BLaER1 treated with 17β-estradiol and CSF1 and Interleukin-3, amounts not matched to agents 10 nM and 100 nM (cell line): ENCODE data around the gene ABCC6.
"Not testable (repeated sequence)": the region's sequence is repeated elsewhere in the genome, so short reads cannot be mapped to it uniquely, and the experiment has no call there.

Experiments
- H3K27ac ChIP-seq, 11 experiments: shearing (Covaris generic); formaldehyde crosslinking; 2 replicates each; pipeline ENCODE4 v1.8.1; 2022
- H3K27me3 ChIP-seq, 11 experiments: shearing (Covaris generic); formaldehyde crosslinking; 2 replicates each; pipeline ENCODE4 v1.8.1; 2022
- H3K36me3 ChIP-seq, 11 experiments: shearing (Covaris generic); formaldehyde crosslinking; 2 replicates each; pipeline ENCODE4 v1.8.1; 2022
- H3K4me1 ChIP-seq, 10 experiments: shearing (Covaris generic); formaldehyde crosslinking; 2 replicates each; pipeline ENCODE4 v1.8.1; 2022
- H3K4me2 ChIP-seq, 11 experiments: shearing (Covaris generic); formaldehyde crosslinking; 2 replicates each; pipeline ENCODE4 v1.8.1; 2022
- H3K4me3 ChIP-seq, 10 experiments: shearing (Covaris generic); formaldehyde crosslinking; 2 replicates each; pipeline ENCODE4 v1.8.1; 2022
- H3K9ac ChIP-seq, 11 experiments: shearing (Covaris generic); formaldehyde crosslinking; 2 replicates each; pipeline ENCODE4 v1.8.1; 2022
- H3K9me3 ChIP-seq, 11 experiments: shearing (Covaris generic); formaldehyde crosslinking; replicated peaks in 1 of 11; 2 replicates each; pipeline ENCODE4 v1.8.1; 2022
- H4K20me1 ChIP-seq, 11 experiments: shearing (Covaris generic); formaldehyde crosslinking; 2 replicates each; pipeline ENCODE4 v1.8.1; 2022

Gene ABCC6

DNA sequence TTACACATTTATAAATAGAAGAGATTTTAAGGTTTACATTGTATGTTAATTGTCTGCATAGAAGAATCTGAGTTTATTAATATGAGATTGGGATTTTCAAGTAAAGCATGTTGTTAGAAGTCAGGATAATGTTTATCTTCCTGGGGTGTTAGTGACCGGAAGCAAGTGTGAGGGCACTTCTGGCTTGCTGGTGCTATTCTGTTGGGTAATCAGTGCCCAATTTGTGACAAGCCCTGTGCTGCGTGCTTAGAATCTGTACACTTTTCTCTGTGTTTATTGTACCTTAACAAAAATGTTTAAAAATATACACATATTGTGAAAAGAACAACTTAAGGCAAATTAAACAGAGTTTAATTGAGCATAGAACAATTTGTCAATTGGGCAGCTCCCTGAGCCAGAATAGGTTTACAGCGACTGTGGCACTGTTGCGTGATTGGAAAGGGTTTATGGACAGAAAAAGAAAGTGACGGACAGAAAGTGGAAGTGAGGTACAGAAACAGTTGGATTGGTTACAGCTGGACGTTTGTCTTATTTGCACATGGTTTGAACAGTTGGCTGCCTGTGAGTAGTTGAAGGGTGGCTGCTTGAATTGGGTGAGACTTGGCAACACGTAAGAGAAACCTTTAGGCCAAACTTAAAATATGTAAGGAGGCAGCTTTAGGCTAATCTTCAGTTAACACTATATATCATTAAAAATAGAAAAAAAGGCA lies 26.5 kb upstream of the ABCC6 start:
- not testable (repeated sequence) for H3K4me2 ChIP-seq, H3K36me3 ChIP-seq, H3K9me3 ChIP-seq, H3K9ac ChIP-seq, H3K4me3 ChIP-seq, H4K20me1 ChIP-seq, H3K4me1 ChIP-seq, H3K27ac ChIP-seq, H3K27me3 ChIP-seq

DNA sequence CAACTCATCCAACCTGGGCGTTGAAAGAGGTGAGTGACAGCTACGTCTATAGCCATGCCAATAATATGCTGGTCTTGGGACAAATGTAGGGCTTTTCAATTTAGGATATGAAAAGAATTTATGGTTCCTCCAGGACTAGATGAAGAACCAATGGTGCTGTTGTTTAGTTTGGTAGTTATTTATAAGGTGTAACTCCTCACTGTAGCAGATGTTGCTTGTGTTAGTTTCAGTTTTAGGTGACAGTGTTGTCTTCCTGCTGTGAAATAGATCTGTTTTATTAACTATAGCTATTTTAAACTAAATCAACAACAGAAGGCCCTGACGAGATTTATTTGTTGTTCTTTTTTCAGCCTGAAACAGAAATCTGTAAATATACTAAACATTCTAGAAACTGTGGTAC lies 24.1 kb upstream of the ABCC6 start:
- H3K27me3 ChIP-seq, H3K9ac ChIP-seq, H3K27ac ChIP-seq, H3K4me1 ChIP-seq, H3K4me3 ChIP-seq, H4K20me1 ChIP-seq, H3K36me3 ChIP-seq, H3K4me2 ChIP-seq, H3K9me3 ChIP-seq: not testable (repeated sequence)

DNA sequence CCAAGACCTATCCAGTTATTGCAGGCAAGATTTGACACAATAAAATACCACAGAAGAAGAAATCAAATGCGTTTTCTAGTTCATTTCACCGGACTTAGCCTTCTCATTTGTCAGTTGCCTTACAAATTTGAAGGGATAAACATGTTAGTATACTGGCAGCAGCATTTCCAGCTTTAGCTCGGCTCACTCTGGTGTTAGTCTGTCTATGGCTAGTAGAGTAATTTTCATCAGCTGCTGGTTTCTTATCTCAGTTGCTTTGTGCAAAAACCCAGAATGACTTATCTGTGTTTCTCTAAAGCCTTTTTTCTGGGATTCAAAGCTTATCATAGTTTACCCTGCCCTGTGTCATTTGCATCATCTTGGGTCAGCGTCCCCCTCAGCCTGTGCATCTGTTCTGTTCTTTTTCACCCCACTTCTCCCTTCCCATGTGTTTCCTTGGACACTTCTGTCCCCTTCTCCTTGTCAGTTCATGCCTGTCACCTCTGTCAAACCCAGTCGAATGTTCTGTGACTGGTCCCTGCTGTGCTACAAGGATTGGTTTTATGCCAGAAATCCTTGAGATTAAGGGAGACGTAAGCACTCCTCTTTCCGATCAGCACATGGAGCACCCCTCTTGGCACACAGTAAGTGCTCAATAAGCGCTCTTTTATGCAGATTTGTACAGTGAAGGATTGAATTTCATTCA lies 23.4 kb upstream of the ABCC6 start:
- H3K4me3 ChIP-seq, H3K9me3 ChIP-seq: not testable (repeated sequence)

DNA sequence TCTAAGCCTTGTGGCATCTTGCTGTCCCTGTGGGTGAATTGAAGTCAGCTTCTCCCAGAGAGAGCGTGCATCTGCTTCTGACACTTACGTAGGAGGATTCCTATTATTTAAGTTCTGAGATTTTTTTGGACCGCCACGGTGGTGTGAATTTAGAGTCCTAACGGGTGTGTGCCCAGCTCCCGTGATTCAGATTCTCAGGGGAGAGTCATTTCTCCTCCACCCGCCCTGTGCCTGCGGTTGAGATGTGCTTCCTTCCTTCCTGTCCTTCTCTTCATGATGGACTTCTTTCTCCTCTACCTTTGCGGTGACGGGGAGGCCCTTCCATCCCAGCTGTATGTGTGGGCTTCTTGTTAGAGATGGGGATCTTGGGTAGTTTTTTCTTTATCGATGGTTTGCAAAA lies 20.6 kb upstream of the ABCC6 start:
- not testable (repeated sequence) for H3K4me1 ChIP-seq, H4K20me1 ChIP-seq, H3K27ac ChIP-seq, H3K27me3 ChIP-seq, H3K4me3 ChIP-seq, H3K9me3 ChIP-seq, H3K36me3 ChIP-seq, H3K9ac ChIP-seq
- H3K4me2 ChIP-seq = peak overlapping the region; percentile 46 to 70 (median 59); a peak in 18 of 22 replicates

More for the DNA sequence above, 23.4 kb upstream of the ABCC6 start:
- not testable (repeated sequence) for H3K27me3 ChIP-seq, H3K36me3 ChIP-seq, H4K20me1 ChIP-seq, H3K9ac ChIP-seq, H3K27ac ChIP-seq, H3K4me2 ChIP-seq, H3K4me1 ChIP-seq

DNA sequence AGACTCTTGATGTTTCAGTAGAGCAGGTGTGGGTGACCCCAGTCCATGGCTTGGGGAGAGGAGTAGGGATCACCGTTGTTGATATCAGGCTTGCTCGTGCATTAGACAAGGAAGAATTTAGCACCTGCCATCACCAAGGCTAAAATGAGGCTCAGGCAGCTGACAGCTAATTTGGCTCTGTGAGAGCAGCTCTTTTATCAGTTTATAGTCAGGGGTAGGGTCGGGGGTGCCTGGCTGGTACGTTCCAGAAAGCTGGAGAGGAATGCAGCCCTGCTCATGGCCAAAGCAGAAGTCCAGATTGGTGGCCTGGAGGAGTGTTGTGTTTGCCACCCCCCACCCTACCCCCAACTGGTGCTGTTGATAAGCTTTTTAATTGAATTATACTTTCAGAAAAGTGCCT lies 17.4 kb upstream of the ABCC6 start:
- H4K20me1 ChIP-seq, H3K9ac ChIP-seq, H3K27ac ChIP-seq, H3K4me2 ChIP-seq, H3K4me3 ChIP-seq, H3K27me3 ChIP-seq, H3K9me3 ChIP-seq: not testable (repeated sequence)
- peaks cover 5 to 14% (median 6%) of the 10 kb centered on the region in 10 experiments; a peak in 16 of 20 replicates for H3K4me1 ChIP-seq
- H3K36me3 ChIP-seq = peaks cover 0 to 16% (median 7%) of the 10 kb centered on the region in 11 experiments; a peak in 10 of 22 replicates

DNA sequence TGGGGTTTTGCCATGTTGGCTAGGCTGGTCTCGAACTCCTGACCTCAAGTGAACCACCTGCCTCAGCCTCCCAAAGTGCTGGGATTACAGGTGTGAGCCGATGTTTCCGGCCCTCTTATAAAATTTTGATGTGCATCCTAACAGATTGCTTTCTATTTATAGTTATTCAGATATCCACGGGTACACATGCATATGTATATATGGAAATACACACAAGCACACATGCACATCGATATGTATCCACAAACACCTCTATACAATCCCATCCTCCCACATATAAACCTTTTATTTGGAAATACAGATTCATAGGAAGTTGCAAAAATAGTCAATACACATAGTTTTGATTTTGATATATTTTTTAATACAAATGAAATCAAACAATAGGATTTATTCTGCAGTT lies 14.4 kb upstream of the ABCC6 start:
- H3K27ac ChIP-seq, H3K9ac ChIP-seq, H3K9me3 ChIP-seq, H3K4me2 ChIP-seq, H3K27me3 ChIP-seq, H3K4me1 ChIP-seq, H3K4me3 ChIP-seq: not testable (repeated sequence)
- Histone ChIP-seq H4K20me1 (peaks cover 0 to 13% (median 0%) of the 10 kb centered on the region in 11 experiments; a peak in 2 of 22 replicates), H3K36me3 (peaks cover 0 to 16% (median 5%) of the 10 kb centered on the region in 11 experiments; a peak in 10 of 22 replicates)

DNA sequence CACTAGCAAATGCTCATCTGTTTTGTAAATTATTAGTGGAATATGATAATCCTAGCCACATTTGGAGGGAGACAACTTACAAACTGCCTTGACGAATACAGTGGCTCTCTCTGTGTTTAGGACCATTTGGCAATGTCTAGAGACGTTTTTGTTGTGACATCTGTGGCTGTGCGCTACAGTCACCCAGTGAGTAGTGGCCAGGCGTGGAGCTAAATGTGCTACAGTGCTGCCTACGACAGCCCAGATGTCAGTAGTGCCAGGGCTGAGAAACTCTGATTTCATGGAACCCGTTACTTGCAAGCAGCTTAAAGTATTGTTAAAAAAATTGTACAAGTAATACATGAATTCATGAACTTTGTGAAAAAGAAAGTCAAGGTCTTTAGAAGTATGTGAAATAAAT lies 13.8 kb upstream of the ABCC6 start:
- H3K4me1 ChIP-seq, H3K4me2 ChIP-seq: not testable (repeated sequence)

DNA sequence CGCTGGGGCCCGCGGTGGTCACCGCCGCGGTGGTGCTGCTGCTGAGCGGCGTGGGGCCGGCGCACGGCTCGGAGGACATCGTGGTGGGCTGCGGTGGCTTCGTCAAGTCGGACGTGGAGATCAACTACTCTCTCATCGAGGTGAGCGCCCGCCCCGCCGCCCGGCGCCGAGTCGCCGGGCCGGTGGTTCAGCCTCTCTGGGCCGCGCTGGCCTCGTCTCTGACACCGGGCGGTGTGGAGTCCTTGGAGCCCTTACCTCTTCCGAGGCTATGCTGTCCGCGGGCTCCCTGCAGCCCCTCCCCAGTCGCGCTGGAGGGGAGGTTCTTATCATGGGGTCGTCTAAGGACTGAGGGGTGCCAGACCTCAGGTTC lies 9.4 kb upstream of the ABCC6 start:
- not testable (repeated sequence) for H3K4me1 ChIP-seq, H3K9me3 ChIP-seq, H3K9ac ChIP-seq, H3K4me2 ChIP-seq, H3K36me3 ChIP-seq, H3K27me3 ChIP-seq, H3K27ac ChIP-seq
- H4K20me1 ChIP-seq = peaks cover 0 to 13% (median 0%) of the 10 kb centered on the region in 11 experiments; a peak in 2 of 22 replicates
- H3K4me3 ChIP-seq = peak overlapping the region in 7 of 10 experiments; percentile 31 to 48 (median 42); a peak in 9 of 20 replicates

More for the DNA sequence above, 13.8 kb upstream of the ABCC6 start:
- H3K4me3 ChIP-seq, H3K9ac ChIP-seq, H3K9me3 ChIP-seq, H3K27me3 ChIP-seq, H3K27ac ChIP-seq: not testable (repeated sequence)
- Histone ChIP-seq H4K20me1 (peaks cover 0 to 13% (median 0%) of the 10 kb centered on the region in 11 experiments; a peak in 2 of 22 replicates), H3K36me3 (peaks cover 0 to 16% (median 5%) of the 10 kb centered on the region in 11 experiments; a peak in 10 of 22 replicates)

DNA sequence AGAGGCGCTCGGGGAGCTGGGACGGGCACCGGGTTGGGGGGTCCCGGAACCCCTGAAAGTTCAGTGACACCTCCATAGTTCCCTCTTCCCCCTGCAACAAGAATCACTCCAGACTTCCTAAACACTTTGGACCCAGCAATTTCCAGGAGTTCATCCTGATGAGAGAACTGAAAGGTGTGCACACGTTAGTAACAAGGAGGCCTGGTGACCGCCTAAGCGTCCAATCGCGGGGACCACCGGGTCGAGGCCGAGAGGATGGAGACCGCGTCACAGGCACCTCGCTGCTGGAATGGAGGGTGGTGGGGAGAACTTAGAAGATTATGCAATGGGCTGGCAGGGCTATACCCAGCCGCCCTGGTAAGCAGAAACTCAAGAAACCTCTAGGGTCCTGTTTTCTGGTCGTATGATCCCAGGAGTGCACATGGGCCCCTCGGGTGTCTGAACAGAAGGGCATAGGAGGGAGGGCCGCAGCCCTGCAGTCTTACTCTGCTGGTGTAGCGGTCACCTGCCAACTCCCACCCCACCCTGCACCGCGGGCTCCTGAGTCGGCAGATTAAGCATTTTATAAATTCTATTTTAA lies 458 bp upstream of the ABCC6 start:
- not testable (repeated sequence) for H3K4me3 ChIP-seq, H3K9me3 ChIP-seq, H3K27me3 ChIP-seq, H3K36me3 ChIP-seq, H3K4me1 ChIP-seq, H4K20me1 ChIP-seq, H3K4me2 ChIP-seq, H3K9ac ChIP-seq, H3K27ac ChIP-seq

DNA sequence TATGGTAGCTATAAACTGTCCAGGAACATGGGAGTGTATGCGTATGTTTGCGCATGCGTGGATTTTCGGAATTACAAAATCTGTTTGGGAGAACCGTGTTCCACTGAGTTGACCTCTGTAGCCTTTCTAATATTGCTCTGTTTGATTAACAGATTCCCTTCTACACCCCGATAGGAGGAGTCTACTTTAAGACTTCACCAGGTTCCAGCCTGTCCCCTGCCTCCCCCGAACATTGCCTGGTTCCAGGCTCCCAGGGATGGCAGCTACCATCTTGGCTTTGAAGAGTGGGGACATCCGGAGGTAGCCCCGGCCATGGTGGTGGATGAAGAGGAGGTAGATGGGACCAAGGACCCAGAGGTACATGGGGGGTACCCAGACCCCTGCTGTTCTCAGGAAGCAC lies 1.9 kb downstream of the ABCC6 start:
- not testable (repeated sequence) for H3K9ac ChIP-seq, H3K36me3 ChIP-seq, H3K27me3 ChIP-seq, H3K4me3 ChIP-seq, H4K20me1 ChIP-seq, H3K27ac ChIP-seq, H3K9me3 ChIP-seq, H3K4me1 ChIP-seq, H3K4me2 ChIP-seq

DNA sequence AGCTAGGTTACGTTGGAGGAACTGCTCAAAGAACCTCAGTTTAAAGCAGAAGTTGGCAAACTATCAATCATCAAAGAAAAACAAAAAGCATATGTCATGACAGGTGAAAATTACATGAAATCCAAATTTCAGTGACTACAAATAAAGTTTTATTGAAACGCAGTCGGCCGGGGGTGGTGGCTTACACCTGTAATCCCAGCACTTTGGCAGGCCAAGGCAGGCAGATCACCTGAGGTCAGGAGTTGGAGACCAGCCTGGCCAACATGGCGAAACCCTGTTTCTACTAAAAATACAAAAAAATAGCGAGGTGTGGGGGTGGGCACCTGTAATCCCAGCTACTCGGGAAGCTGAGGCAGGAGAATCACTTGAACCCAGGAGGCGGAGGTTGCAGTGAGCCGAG lies 2.8 kb downstream of the ABCC6 start:
- not testable (repeated sequence) for H3K9ac ChIP-seq, H3K4me3 ChIP-seq

DNA sequence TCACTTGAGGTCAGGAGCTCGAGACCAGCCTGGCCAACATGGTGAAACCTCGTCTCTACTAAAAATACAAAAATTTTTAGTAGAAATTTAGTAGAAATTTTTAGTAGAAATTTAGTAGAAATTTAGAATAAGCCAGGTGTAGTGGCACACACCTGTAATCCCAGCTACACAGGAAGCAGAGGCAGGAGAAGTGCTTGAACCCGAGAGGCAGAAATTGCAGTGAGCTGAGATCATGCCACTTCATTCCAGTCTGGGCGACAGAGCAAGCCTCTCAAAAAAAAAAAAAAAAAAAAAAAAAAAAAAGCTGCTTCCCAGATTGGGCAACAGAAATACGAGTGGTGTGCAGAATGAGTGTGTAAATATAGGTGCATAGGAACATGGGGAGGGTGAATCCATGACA lies 4.5 kb downstream of the ABCC6 start:
- not testable (repeated sequence) for H3K4me2 ChIP-seq, H3K9ac ChIP-seq, H3K27ac ChIP-seq, H3K4me3 ChIP-seq, H3K27me3 ChIP-seq, H3K4me1 ChIP-seq, H3K36me3 ChIP-seq, H3K9me3 ChIP-seq, H4K20me1 ChIP-seq

More for the DNA sequence above, 2.8 kb downstream of the ABCC6 start:
- H3K27me3 ChIP-seq, H4K20me1 ChIP-seq, H3K4me1 ChIP-seq, H3K9me3 ChIP-seq, H3K36me3 ChIP-seq, H3K27ac ChIP-seq, H3K4me2 ChIP-seq: not testable (repeated sequence)

DNA sequence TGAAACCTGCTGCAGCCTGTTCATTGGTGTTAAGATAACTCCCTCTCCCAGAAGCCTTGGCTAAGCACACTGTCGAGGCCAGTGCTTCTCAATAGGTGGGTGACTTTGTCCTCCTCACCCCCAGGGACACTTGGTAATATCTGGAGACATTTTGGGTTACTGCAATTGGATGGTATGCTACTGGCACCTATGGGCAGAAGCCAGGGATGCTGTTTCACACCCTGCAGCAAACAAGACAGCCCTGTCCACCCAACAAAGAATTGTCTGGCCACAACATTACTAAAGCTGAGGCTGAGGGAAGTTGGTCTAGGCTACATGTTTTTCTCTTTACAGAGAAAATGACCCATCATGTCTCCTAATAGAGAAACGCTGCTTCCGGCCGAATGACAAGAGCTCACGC lies 4.9 kb downstream of the ABCC6 start:
- H3K4me1 ChIP-seq = peaks cover 0 to 10% (median 0%) of the 10 kb centered on the region in 10 experiments; a peak in 7 of 20 replicates
- H3K4me3 ChIP-seq, H3K9ac ChIP-seq, H3K9me3 ChIP-seq, H3K27me3 ChIP-seq, H3K27ac ChIP-seq, H3K4me2 ChIP-seq, H3K36me3 ChIP-seq, H4K20me1 ChIP-seq: not testable (repeated sequence)

DNA sequence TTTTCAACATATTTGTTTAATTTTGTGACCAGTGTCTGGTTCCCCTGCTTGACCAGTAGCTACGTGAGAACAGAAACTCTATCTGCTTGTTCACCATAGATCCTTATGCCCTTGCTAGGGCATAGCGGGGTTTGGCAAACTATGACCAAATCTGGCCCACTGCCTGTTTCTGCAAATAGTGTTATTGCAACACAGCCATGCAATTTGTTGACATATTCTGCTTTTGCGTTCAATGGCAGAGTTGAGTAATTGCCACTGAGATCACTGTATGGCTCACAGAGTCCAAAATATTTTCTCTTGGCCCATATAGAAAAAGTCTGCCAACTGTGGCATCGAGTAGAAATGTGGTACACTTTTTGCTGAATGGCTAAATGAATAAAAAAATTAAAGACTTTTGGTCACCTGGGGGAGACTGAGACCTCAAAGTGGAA lies 9.4 kb downstream of the ABCC6 start:
- Histone ChIP-seq H3K4me2 (peak overlapping the region in 2 of 11 experiments; percentile 1 to 46; a peak in 1 of 22 replicates), H3K4me1 (peaks cover 0 to 26% (median 0%) of the 10 kb centered on the region in 10 experiments; a peak in 7 of 20 replicates), H3K27ac (peak overlapping the region in 2 of 11 experiments; percentile 23 to 67; a peak in 3 of 22 replicates), H3K9ac (peak overlapping the region in 1 of 11 experiments; percentile 46; a peak in 1 of 22 replicates)
- not testable (repeated sequence) for H3K27me3 ChIP-seq, H4K20me1 ChIP-seq, H3K9me3 ChIP-seq, H3K36me3 ChIP-seq, H3K4me3 ChIP-seq
